HPDE6-E6E7 (cell line): ENCODE data around the gene CAB39.
A peak's percentile ranks its signal among the peaks of the same experiment; 100 is the strongest.

Source experiments
- DNase-seq: peaks from one replicate; pipeline ENCODE4 v3.0.0; 2011; ENCODE audit warnings: missing footprints; ENCODE audit errors: extremely low spot score

The CAB39 gene

DNA sequence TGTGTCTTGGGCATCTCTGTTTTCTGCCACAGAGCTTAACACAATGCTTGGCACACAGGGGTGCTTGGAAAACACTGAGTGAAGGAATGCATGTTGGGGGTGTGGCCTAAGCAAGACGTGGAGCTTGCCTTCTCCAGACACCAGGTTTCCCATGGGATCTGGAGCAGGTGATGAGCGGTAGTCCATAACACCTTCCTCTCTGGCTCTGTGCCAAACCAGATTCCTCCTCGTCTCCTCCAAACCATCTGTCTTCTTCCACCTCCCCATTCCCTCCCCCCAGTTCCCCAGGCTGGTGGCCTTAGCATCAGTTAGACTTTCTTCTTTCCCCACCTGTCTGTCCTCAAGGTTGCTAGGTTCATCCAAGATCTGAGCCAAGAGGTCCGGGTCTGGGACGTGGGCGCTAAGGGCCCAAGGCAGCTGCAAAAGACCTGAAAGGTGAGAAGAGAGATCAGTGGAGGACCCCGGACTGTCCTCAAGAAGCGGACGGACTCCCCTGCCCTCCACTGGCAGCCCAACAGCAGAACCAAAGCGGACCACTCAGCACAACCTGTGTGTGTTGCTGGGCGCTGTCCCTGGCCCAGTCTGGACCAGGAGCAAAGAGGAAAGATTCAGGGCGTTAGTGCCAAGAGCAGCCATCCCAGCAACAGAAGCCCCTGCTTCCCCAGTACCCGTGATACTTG, 150.9 kb downstream of the CAB39 start:
- no peak for DNase-seq

DNA sequence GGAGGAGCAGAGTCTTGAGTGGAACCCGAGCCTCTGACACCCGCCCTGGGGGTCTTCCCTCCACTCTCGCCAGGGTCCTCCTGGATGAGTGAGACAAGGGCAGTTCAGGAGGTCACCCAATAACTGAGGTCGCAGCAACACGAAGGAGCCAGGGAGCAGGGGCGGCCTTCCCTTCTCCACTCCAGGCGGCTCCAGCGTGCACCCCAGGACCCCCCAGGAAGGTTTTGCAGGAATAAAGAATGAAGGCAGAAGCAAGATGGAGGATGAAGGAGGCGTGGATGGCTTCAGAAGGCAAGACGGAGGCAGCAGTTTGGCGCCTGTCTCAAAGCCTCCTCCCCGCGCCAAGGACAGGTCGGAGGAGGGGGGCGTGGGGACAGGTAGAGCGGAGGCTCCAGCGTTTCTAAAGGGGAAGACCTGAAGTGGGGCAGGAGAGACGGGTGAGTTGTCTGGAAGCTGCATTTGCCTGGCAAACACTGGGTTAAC, 151.5 kb downstream of the CAB39 start:
- DNase-seq, result no peak

DNA sequence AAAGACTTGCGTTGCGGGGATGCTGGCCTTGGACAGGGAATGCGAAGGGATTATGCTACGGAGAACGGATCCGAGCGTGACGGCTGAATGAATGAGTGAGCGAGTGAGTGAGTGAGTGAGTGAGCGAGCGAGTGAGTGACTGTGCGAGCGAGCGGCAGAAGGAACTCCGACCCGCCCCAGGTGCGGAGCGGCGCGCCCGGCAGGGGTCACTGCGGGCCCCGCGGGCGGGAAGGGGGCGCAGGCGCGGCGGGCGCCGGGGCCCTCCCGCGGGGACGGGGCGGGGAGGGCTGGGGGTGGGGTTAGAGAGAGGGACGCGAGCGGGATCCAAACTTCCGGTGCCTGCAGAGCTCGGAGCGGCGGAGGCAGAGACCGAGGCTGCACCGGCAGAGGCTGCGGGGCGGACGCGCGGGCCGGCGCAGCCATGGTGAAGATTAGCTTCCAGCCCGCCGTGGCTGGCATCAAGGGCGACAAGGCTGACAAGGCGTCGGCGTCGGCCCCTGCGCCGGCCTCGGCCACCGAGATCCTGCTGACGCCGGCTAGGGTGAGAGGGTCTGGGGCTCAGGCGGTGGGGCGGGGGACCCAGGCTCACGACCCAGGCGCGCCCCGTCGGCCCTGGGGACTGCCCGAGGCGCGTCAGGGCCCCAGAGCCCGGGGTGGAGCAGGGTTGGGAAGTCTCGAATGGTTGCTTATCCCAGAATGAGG, 152.1 kb downstream of the CAB39 start, which contains the start of gene ITM2C:
Gene ITM2C, plus strand, starts transcription at position 338 of the 702 bp plus-strand sequence. Its CDS starts 84 bp downstream, at position 422.
- peak; percentile 73 for DNase-seq

DNA sequence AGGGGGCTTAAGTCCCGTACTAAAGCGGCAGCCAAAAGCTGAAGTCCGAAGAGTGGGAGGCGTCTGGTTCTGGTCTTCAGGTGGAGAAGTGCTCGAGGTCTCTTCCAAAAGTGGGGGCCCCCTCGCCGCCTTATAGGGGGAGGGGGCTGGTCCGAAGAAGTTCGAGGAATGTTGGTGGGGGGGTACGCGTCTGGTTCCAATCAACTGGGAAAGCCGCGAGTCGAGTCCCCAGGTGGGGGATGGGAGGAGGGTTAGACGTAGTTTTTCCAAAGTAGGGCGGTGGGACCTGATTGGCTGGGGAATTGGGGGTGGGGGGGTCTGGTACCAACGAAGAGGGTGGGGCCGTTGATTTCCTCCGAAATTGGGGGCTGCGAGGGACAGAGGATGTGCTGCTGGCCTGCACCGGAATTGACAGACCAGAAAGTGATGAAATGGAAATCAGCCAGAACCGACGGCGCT, 152.7 kb downstream of the CAB39 start:
- no peak for DNase-seq

GRCh38 chr2:230865766-230866755, 153.4 kb downstream of the CAB39 start:
- DNase-seq, result no peak

- DNase-seq, result no peak
These were observed 154.3 kb downstream of the CAB39 start for GRCh38 chr2:230866756-230867523.

DNA sequence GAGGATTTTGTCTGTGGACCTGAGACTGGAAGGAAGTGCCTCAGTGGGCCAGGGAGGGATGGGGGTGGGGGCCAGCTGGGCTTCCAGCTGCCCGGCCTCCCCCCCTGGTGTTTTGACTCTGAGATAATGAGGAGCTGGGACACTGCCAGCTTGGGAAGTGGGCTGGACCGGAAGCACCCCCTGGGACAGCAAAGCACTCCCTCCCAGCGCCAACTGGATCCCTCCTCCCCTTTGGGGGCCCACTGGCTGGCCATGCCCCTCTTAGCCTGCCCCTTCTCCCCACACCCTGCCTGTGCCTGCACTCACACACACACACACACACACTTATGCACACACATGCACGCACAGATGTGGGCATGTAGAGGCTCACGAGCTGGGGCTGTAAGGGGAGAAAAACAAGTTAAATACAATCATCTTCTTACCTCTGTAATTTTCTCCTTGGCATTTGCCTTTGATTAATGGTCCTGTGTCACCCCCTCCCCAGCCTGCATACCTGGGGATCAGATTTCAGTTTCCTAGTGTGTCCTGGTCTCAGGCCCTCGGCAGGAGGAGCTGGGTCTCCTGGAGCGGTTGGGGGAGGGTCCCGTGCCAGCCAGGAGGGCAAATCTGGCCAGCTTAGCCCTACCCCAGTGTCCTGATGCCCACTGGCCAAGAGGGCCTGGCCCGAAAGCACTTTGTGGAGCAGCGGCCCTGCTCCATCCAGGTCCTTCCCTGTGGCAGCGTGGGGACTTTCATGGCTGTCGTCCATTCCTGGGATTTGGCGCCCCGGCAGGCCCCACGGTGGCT, 155.7 kb downstream of the CAB39 start:
- DNase-seq, result no peak

DNA sequence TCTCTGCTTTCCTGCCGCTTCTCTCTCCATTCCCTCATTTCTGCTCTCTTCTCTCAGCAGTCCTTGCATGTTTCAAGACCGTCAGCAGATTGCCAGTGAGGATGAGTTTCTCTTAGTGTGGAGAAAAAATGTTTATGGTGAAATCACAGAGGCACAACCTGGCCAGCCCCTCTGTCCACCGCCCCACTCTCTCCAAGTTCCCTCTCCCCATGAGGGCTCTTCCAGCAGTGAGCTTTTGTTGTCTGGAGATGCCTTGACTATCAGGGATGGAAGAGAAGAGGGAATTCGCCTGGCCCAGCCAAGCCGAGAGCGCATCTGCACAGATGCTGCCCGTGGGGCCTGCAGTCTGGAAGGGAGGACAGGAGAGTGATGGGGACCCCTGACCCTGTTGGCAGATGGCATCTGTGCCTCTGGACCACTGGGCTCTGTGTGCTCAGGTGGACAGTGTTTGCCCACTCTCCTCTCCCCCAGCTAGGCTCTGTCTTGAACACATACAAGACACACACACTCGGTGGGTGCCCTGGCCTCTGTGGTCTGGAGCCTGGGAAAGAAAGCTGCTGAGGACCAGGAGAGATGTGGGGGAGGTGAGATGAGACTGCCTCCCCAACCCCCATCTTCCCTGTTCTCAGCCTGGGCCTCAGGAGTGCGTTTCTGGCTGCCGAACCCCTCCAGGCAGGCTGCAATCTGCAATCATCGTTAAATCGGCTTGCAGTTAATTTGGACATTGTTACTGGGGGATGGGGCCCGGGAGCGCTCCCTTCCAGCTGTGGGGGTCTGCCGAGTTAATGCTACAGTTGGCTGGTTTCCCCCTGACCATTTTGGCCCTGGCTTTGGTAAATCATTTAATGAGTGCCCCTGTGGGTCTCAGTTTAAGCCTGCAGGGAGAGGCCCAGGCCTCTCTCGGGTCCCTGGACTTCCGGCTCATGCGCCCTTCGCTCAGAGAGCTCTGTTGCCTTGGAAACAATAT, 156.6 kb downstream of the CAB39 start:
- no peak for DNase-seq

GRCh38 chr2:230869914-230870543, 157.4 kb downstream of the CAB39 start:
- no peak for DNase-seq
